ENCODE results near the gene MTAP.

DNA sequence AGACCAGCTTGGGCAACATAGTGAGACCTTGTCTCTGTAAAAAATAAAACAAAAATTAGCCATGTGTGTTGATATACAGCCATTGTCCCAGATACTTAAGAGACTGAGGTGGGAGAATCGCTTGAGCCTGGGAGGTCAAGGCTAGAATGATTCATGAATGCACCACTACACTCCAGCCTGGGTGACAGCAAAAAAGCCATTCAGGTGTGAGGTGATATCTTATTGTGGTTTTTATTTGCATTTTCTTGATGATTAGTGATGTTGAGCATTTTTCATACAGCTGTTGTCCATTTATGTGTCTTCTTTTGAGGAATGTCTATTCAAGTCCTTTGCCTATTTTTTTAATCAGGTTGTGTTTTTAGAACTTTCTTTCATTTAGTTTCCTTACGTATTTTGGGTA is 23.2 kb downstream of the MTAP start:
- TF ChIP-seq CTCF (IDR thresholded peaks at IDR 0.05; ENCODE audit: low read depth, low read length, poor library complexity, severe bottlenecking) (no peak), EZH2phosphoT487 (IDR thresholded peaks at IDR 0.05; ENCODE audit: borderline replicate concordance, low read length) (no peak)

Data from DOHH2 (cell line).